ENCODE results near the gene ATXN1.

- TF ChIP-seq CTCF (IDR thresholded peaks at IDR 0.05) (no peak), FOSL2 (IDR thresholded peaks at IDR 0.05; ENCODE audit: borderline replicate concordance, low read depth) (no peak), EP300 (IDR thresholded peaks at IDR 0.05; ENCODE audit: borderline replicate concordance in 1 of 2, low read depth in 1 of 2, low read length in 1 of 2) (no peak), YY1 (IDR thresholded peaks at IDR 0.05; ENCODE audit: low read depth) (no peak), POLR2AphosphoS5 (IDR thresholded peaks at IDR 0.05; ENCODE audit: low read depth, low read length) (no peak), RFX5 (IDR thresholded peaks at IDR 0.05; ENCODE audit: low read length) (no peak), RAD21 (IDR thresholded peaks at IDR 0.05; ENCODE audit: low read length) (no peak), FOXM1 (IDR thresholded peaks at IDR 0.05; ENCODE audit: low read depth) (no peak)
Measured at GRCh38 chr6:16396497-16397319, 364.6 kb downstream of the ATXN1 start.

Measured in SK-N-SH (cell line).